Stimulated activated CD4-positive, alpha-beta T cell treated with anti-CD3 and anti-CD28 coated beads, TNF-alpha, amount 100 ng/mL, for 48 hours (primary cell): ENCODE results near the gene MET.
"Not testable (repeated sequence)": the region's sequence is repeated elsewhere in the genome, so short reads cannot be mapped to it uniquely, and the experiment has no call there.

Experiments used
- DNase-seq, 3 donors: peaks; one replicate each; pipeline ENCODE4 v3.0.0-alpha.2; 2020; ENCODE audit warnings: low read depth in 3 of 3

MET gene

GRCh38 chr7:116671681-116672595 lies at the start of gene MET:
Gene MET, plus strand, starts transcription at chr7:116672196. Its CDS starts 26,889 bp downstream, at chr7:116699085.
- peak in 2 of 3 donors; percentile 22 to 23 for DNase-seq

DNA sequence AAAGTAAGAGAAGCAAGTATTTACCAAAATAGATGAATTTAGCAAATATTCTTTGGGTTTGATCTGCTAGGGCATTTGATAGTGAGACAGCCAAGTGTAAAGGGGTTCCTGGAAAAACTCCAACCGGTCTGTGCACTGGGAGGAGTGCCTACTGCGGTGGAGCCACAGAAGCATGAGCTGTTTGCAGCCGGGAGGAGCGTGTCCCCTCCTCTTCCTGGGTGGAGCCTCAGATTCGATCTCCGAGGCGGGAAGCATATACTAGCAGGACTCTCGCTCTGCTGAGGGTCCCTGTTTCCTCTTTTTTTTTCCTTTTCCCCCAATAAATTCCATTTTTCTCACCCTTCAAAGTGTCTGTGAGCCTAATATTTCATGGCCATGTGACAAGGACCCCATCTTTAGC lies 45.1 kb upstream of the MET start:
- DNase-seq = no peak

DNA sequence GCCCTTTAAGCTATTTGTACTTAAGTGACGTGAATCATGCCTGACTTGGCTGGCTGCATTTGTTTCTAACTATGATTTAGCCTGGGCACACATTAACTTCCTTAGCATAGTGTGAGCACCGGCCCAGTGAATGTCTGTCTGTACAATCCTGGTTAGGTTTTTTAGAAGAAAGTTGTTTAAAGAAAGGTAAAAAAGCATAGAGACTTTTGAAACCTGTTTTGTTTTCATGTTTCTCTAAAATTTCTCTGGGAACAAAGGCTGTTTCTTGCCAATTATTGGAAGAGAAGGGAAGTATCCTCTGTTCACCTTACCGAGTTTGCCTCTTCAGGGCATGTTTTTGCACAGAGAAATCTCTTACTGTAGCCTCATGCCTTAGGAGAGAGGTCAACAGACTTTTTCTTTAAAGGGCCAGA lies 42.9 kb upstream of the MET start:
- no peak for DNase-seq

- DNase-seq = no peak
Observed at GRCh38 chr7:116630357-116630756, 41.6 kb upstream of the MET start.

GRCh38 chr7:116630932-116631671 lies 40.9 kb upstream of the MET start:
- DNase-seq = no peak

DNA sequence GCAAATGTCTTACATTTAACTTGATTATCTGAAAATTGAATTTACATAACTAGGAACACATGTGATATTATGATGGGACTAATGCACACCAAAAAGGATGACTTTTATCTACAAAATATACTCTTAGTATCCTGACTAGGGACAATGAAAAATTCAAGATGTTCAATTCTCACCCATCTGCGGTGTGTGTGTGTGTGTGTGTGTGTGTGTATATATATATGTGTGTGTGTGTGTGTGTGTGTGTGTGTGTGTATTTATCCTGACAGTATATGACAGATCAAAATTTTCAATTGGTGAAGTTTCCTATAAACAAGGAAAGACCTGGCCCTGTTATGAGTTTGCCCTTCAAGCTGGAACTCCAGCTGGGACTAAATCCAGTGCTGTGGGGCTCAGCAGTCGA lies 40.3 kb upstream of the MET start:
- DNase-seq = no peak

GRCh38 chr7:116632384-116632783 lies 39.6 kb upstream of the MET start:
- DNase-seq = no peak

GRCh38 chr7:116633131-116633988 lies 38.6 kb upstream of the MET start:
- no peak for DNase-seq

DNA sequence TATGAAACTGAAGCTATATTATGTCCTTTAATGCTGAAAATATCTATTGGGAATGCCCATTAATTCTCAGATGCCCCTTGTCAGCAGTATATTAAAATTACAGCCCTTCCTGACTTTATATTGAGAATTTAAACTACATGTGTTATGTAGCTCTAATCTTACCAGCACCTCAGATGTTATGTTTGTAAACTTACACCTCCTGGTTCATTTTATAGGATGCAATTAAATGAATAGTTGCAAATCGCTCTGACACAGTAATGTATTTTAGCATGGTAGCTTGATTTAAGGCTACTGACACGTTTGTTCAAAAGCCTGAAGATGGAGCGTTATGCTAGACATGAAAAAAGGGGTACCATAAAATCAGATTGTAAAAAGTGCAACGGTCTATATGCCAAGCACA lies 35.0 kb upstream of the MET start:
- no peak for DNase-seq

- not testable (repeated sequence) for DNase-seq
Observed at GRCh38 chr7:116638592-116638991, 33.4 kb upstream of the MET start.

- DNase-seq = no peak
Observed at GRCh38 chr7:116641551-116642153, 30.3 kb upstream of the MET start.

GRCh38 chr7:116643148-116643547 lies 28.8 kb upstream of the MET start:
- DNase-seq = not testable (repeated sequence)

- no peak for DNase-seq
Observed at GRCh38 chr7:116644628-116645027, 27.4 kb upstream of the MET start.

DNA sequence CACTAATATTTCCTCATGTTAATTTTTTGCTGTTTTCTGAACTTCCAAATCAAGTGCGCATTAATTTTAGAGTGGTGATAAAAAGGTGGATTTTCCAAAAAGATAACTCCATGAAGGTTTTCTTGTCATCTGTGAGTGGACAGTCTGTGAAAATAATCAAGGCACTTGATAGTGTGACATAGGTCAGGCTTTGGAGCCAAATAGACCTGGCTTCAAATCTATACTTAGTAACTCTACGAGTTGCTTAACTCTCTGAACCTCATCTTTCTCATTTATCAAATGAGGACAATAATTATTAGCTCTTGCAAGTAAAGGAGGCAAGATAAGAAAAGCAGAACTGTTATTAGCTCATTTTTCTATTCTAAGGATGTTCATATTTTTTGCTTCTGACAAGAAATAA lies 24.7 kb upstream of the MET start:
- DNase-seq = no peak

GRCh38 chr7:116647861-116648260 lies 24.1 kb upstream of the MET start:
- no peak for DNase-seq

GRCh38 chr7:116650436-116650835 lies 21.6 kb upstream of the MET start:
- DNase-seq = no peak

DNA sequence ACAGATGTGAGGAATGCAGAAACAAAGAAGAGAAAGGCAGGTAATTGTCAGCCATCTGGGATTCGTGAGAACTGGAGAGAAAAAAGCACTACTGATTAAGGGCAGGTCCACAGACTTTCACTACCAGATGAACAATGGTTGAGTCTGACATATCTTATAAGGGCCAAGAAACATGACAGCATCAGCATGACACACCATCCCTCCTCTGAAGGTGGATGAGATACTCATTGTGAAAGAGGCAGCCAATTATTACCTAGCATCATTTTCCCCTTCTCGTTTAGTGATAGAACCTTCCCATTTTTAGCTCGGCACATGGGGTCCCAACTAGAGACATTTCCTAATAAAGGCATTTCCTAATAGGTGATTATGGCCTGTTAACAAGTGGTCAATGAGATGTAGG lies 19.2 kb upstream of the MET start:
- DNase-seq = no peak

- no peak for DNase-seq
Observed at GRCh38 chr7:116653204-116653603, 18.8 kb upstream of the MET start.

DNA sequence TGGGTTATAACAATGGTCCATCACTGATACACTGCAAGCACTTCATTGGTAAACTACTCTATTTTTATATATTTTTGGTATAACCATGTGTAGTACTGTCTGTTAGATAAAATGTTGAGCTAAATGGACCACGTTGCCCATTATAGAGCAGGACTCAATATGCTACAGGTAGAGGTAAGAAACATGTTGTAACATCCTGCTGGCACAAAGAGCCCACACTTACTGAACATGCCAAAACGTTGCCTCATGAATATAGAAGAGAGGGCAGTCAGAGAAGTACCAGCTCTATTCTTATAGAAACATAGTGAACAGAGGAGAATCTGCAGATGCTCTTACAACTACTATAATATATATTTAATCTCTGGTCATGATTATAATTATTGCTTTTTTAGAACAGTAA lies 18.4 kb upstream of the MET start:
- DNase-seq = no peak

DNA sequence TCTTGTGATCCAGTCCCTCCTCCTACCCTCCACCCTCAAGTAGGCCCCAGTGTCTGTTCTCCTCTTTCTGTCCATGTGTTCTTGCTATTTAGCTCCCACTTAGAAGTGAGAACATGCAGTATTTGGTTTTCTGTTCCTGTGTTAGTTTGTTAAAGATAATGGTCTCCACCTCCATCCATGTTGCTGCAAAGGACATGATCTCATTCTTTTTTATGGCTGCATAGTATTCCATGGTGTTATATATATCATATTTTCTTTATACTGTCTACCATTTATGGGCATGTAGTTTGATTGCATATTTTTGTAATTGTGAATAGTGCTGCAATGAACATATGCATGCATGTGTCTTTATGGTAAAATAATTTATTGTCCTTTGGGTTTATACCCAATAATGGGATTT lies 12.7 kb upstream of the MET start:
- DNase-seq = not testable (repeated sequence)

GRCh38 chr7:116661865-116662264 lies 10.1 kb upstream of the MET start:
- no peak for DNase-seq

DNA sequence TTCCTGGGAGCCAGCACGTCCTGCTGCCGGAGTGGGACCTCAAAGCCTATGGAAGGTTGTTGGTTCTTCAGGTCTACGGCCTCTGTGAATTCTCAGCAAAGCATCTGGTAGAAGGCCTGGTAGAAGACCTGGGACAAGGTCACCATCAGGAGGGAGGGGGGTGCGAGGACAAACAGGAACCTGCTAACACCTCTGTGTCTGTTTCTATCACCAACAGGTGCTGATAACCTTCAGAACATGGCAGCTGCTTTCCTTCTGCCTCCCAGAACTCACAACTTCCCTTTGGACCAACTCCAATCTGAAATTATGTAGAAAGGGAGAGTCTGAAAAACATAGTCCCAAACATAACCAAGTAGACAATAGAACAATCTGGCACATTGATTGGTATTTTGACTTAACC lies 8.3 kb upstream of the MET start:
- DNase-seq = no peak
